Stimulated activated naive CD8-positive, alpha-beta T cell treated with anti-CD3 and anti-CD28 coated beads, Interleukin-15, Interleukin-2, amounts not matched to agents 100 ng/mL and 50 ng/mL, for 24 hours (primary cell): ENCODE measurements around the gene HBE1.
"Not testable (repeated sequence)": the region's sequence is repeated elsewhere in the genome, so short reads cannot be mapped to it uniquely, and the experiment has no call there.

Source experiments
- H3K27ac Mint-ChIP-seq: one replicate; pipeline ENCODE4 v1.8.0; 2021; ENCODE audit warnings: mild to moderate bottlenecking, mixed read lengths
- H3K27me3 Mint-ChIP-seq: one replicate; pipeline ENCODE4 v1.8.0; 2021; ENCODE audit warnings: mixed read lengths
- H3K36me3 Mint-ChIP-seq: one replicate; pipeline ENCODE4 v1.8.0; 2021; ENCODE audit warnings: low read depth, mixed read lengths
- H3K4me1 Mint-ChIP-seq: one replicate; pipeline ENCODE4 v1.8.0; 2021; ENCODE audit warnings: low read depth, mixed read lengths
- H3K4me3 Mint-ChIP-seq: one replicate; pipeline ENCODE4 v1.8.0; 2021; ENCODE audit warnings: mild to moderate bottlenecking, mixed read lengths
- H3K9me3 Mint-ChIP-seq: one replicate; pipeline ENCODE4 v1.8.0; 2021; ENCODE audit warnings: mixed read lengths

The HBE1 gene

GRCh38 chr11:5269715-5270147 is at the start of gene HBE1:
Gene HBE1 (minus strand): TSS chr11:5269945. CDS start chr11:5269890, 55 bp downstream.
- no peak within 1 kb of the TSS for H3K4me3 Mint-ChIP-seq
- no peaks in the 10 kb centered on the region for H3K36me3 Mint-ChIP-seq
- H3K4me1 Mint-ChIP-seq: no peaks in the 10 kb centered on the region
- H3K27ac Mint-ChIP-seq: no peak within 1 kb of the TSS
- no peaks in the 10 kb centered on the region for H3K9me3 Mint-ChIP-seq
- peaks cover 4% of the 10 kb centered on the region for H3K27me3 Mint-ChIP-seq

- Mint-ChIP-seq H3K27ac (no peak overlapping the region), H3K4me1 (no peaks in the 10 kb centered on the region), H3K36me3 (no peaks in the 10 kb centered on the region), H3K27me3 (no peaks in the 10 kb centered on the region), H3K4me3 (no peak overlapping the region), H3K9me3 (peaks cover 3% of the 10 kb centered on the region)
These were observed 47.5 kb upstream of the HBE1 start for GRCh38 chr11:5317292-5317691.

- H3K4me1 Mint-ChIP-seq, H3K4me3 Mint-ChIP-seq, H3K36me3 Mint-ChIP-seq, H3K9me3 Mint-ChIP-seq, H3K27me3 Mint-ChIP-seq, H3K27ac Mint-ChIP-seq: not testable (repeated sequence)
These were observed 43.7 kb upstream of the HBE1 start for GRCh38 chr11:5313326-5314023.

GRCh38 chr11:5310423-5310822 is 40.7 kb upstream of the HBE1 start:
- H3K9me3 Mint-ChIP-seq: peaks cover 3% of the 10 kb centered on the region
- H3K36me3 Mint-ChIP-seq: no peaks in the 10 kb centered on the region
- H3K4me3 Mint-ChIP-seq: no peak overlapping the region
- no peaks in the 10 kb centered on the region for H3K4me1 Mint-ChIP-seq
- H3K27me3 Mint-ChIP-seq: no peaks in the 10 kb centered on the region
- no peak overlapping the region for H3K27ac Mint-ChIP-seq

- Mint-ChIP-seq H3K27ac (no peak overlapping the region), H3K4me3 (no peak overlapping the region)
These were observed 37.7 kb upstream of the HBE1 start for GRCh38 chr11:5307256-5308019.

GRCh38 chr11:5304046-5304445 is 34.3 kb upstream of the HBE1 start:
- H3K27me3 Mint-ChIP-seq: peaks cover 4% of the 10 kb centered on the region
- no peaks in the 10 kb centered on the region for H3K4me1 Mint-ChIP-seq
- H3K4me3 Mint-ChIP-seq: no peak overlapping the region
- no peak overlapping the region for H3K27ac Mint-ChIP-seq
- H3K36me3 Mint-ChIP-seq: no peaks in the 10 kb centered on the region
- no peaks in the 10 kb centered on the region for H3K9me3 Mint-ChIP-seq

More at GRCh38 chr11:5307256-5308019, 37.7 kb upstream of the HBE1 start:
- Mint-ChIP-seq H3K9me3 (no peaks in the 10 kb centered on the region), H3K27me3 (peaks cover 4% of the 10 kb centered on the region), H3K4me1 (no peaks in the 10 kb centered on the region), H3K36me3 (no peaks in the 10 kb centered on the region)

- no peaks in the 10 kb centered on the region for H3K4me1 Mint-ChIP-seq
- H3K27ac Mint-ChIP-seq: no peak overlapping the region
- H3K9me3 Mint-ChIP-seq: no peaks in the 10 kb centered on the region
- peaks cover 4% of the 10 kb centered on the region for H3K27me3 Mint-ChIP-seq
- H3K4me3 Mint-ChIP-seq: no peak overlapping the region
- H3K36me3 Mint-ChIP-seq: no peaks in the 10 kb centered on the region
These were observed 33.9 kb upstream of the HBE1 start for GRCh38 chr11:5303626-5304025.

GRCh38 chr11:5301846-5302245 is 32.1 kb upstream of the HBE1 start, which contains the start of gene OR51B4:
Gene OR51B4 (minus strand): TSS chr11:5301946. CDS start chr11:5301946, 0 bp downstream.
- no peaks in the 10 kb centered on the region for H3K9me3 Mint-ChIP-seq
- H3K27me3 Mint-ChIP-seq: peaks cover 4% of the 10 kb centered on the region
- no peak within 1 kb of the TSS for H3K4me3 Mint-ChIP-seq
- no peaks in the 10 kb centered on the region for H3K4me1 Mint-ChIP-seq
- H3K36me3 Mint-ChIP-seq: no peaks in the 10 kb centered on the region
- H3K27ac Mint-ChIP-seq: no peak within 1 kb of the TSS

GRCh38 chr11:5300251-5300650 is 30.5 kb upstream of the HBE1 start:
- H3K27ac Mint-ChIP-seq: no peak overlapping the region
- H3K4me1 Mint-ChIP-seq: no peaks in the 10 kb centered on the region
- no peaks in the 10 kb centered on the region for H3K36me3 Mint-ChIP-seq
- H3K9me3 Mint-ChIP-seq: no peaks in the 10 kb centered on the region
- H3K27me3 Mint-ChIP-seq: peaks cover 4% of the 10 kb centered on the region
- no peak overlapping the region for H3K4me3 Mint-ChIP-seq

- Mint-ChIP-seq H3K36me3 (no peaks in the 10 kb centered on the region), H3K4me3 (no peak overlapping the region), H3K27ac (no peak overlapping the region), H3K9me3 (no peaks in the 10 kb centered on the region), H3K4me1 (no peaks in the 10 kb centered on the region), H3K27me3 (no peaks in the 10 kb centered on the region)
These were observed 28.7 kb upstream of the HBE1 start for GRCh38 chr11:5298451-5298850.

- H3K4me1 Mint-ChIP-seq: no peaks in the 10 kb centered on the region
- no peaks in the 10 kb centered on the region for H3K27me3 Mint-ChIP-seq
- no peaks in the 10 kb centered on the region for H3K36me3 Mint-ChIP-seq
- H3K4me3 Mint-ChIP-seq: no peak overlapping the region
- no peak overlapping the region for H3K27ac Mint-ChIP-seq
- no peaks in the 10 kb centered on the region for H3K9me3 Mint-ChIP-seq
These were observed 28.1 kb upstream of the HBE1 start for GRCh38 chr11:5297721-5298323.

- not testable (repeated sequence) for H3K36me3 Mint-ChIP-seq, H3K9me3 Mint-ChIP-seq, H3K27ac Mint-ChIP-seq, H3K4me1 Mint-ChIP-seq, H3K4me3 Mint-ChIP-seq, H3K27me3 Mint-ChIP-seq
These were observed 24.7 kb upstream of the HBE1 start for GRCh38 chr11:5294342-5294995.

GRCh38 chr11:5293028-5293427 is 23.3 kb upstream of the HBE1 start:
- H3K27ac Mint-ChIP-seq: no peak overlapping the region
- H3K4me3 Mint-ChIP-seq: no peak overlapping the region
- H3K4me1 Mint-ChIP-seq: no peaks in the 10 kb centered on the region
- no peaks in the 10 kb centered on the region for H3K27me3 Mint-ChIP-seq
- no peaks in the 10 kb centered on the region for H3K9me3 Mint-ChIP-seq
- no peaks in the 10 kb centered on the region for H3K36me3 Mint-ChIP-seq

GRCh38 chr11:5291207-5291838 is 21.6 kb upstream of the HBE1 start:
- Mint-ChIP-seq H3K27me3 (no peaks in the 10 kb centered on the region), H3K4me1 (no peaks in the 10 kb centered on the region), H3K9me3 (no peaks in the 10 kb centered on the region), H3K27ac (no peak overlapping the region), H3K4me3 (no peak overlapping the region), H3K36me3 (no peaks in the 10 kb centered on the region)
